Measurements from ENCODE around the gene ZNF467.

ZNF467 gene

DNA sequence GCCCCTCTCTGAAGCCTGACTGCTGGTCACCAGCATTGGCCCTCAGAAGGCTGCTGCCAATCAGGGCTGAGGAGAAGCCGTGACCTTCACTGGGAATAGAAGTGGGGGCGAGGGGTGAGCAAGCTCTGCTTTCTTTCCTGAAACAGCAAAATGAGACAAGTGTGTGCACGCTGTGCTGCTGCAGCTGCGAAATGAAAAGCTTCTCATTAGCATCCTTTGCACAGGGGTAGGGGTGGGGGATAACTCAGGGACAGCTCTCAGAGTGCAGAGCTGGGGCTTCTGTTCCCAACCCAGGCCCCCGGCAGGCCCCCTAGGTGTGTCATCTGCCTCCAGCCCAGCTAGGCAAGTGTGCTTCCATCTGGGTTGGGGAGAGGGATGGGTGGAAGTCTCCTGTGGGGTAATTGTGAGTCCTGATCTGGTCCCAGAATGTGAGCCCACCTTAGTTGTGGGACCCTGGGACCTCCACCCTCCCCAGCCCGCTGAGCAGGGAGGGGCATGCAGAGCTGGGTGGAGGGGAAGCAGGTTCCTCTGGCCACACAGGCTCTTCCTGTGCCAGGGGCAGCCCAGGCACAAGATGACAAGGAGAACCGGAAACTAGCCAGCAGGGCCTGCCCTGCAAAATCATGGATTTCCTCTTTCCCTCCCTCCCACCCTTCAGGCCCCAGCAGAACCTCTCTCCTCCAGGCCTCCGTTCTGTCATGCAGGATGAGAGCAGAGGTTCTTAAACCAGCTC is 22.2 kb downstream of the ZNF467 start:
- no peak for ATAC-seq
- TF ChIP-seq TCF4 (CRISPR knock-in tag; IDR thresholded peaks at IDR 0.05; ENCODE audit: borderline replicate concordance): no peak
- TF ChIP-seq ZC3H10 (CRISPR knock-in tag; IDR thresholded peaks at IDR 0.05): no peak
- TF ChIP-seq CSDC2 (CRISPR knock-in tag; IDR thresholded peaks at IDR 0.05): no peak
- no peak for TF ChIP-seq PPARA (CRISPR knock-in tag; IDR thresholded peaks at IDR 0.05; ENCODE audit: borderline replicate concordance)
- no peak for TF ChIP-seq RARB (CRISPR knock-in tag; IDR thresholded peaks at IDR 0.05)
- TF ChIP-seq, protein P1, sequence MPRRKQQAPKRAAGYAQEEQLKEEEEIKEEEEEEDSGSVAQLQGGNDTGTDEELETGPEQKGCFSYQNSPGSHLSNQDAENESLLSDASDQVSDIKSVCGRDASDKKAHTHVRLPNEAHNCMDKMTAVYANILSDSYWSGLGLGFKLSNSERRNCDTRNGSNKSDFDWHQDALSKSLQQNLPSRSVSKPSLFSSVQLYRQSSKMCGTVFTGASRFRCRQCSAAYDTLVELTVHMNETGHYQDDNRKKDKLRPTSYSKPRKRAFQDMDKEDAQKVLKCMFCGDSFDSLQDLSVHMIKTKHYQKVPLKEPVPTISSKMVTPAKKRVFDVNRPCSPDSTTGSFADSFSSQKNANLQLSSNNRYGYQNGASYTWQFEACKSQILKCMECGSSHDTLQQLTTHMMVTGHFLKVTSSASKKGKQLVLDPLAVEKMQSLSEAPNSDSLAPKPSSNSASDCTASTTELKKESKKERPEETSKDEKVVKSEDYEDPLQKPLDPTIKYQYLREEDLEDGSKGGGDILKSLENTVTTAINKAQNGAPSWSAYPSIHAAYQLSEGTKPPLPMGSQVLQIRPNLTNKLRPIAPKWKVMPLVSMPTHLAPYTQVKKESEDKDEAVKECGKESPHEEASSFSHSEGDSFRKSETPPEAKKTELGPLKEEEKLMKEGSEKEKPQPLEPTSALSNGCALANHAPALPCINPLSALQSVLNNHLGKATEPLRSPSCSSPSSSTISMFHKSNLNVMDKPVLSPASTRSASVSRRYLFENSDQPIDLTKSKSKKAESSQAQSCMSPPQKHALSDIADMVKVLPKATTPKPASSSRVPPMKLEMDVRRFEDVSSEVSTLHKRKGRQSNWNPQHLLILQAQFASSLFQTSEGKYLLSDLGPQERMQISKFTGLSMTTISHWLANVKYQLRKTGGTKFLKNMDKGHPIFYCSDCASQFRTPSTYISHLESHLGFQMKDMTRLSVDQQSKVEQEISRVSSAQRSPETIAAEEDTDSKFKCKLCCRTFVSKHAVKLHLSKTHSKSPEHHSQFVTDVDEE (CRISPR knock-in tag; IDR thresholded peaks at IDR 0.05): no peak
- no peak for TF ChIP-seq SNAI2 (CRISPR knock-in tag; IDR thresholded peaks at IDR 0.05)
- no peak for TF ChIP-seq ZNF70 (CRISPR knock-in tag; IDR thresholded peaks at IDR 0.05)
- TF ChIP-seq ISL1 (CRISPR knock-in tag; IDR thresholded peaks at IDR 0.05): no peak
- TF ChIP-seq, protein P2, sequence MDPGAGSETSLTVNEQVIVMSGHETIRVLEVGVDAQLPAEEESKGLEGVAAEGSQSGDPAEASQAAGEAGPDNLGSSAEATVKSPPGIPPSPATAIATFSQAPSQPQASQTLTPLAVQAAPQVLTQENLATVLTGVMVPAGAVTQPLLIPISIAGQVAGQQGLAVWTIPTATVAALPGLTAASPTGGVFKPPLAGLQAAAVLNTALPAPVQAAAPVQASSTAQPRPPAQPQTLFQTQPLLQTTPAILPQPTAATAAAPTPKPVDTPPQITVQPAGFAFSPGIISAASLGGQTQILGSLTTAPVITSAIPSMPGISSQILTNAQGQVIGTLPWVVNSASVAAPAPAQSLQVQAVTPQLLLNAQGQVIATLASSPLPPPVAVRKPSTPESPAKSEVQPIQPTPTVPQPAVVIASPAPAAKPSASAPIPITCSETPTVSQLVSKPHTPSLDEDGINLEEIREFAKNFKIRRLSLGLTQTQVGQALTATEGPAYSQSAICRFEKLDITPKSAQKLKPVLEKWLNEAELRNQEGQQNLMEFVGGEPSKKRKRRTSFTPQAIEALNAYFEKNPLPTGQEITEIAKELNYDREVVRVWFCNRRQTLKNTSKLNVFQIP (CRISPR knock-in tag; IDR thresholded peaks at IDR 0.05; ENCODE audit: borderline replicate concordance, low read depth): no peak
- no peak for TF ChIP-seq ZFP3 (CRISPR knock-in tag; IDR thresholded peaks at IDR 0.05)
- TF ChIP-seq BACH2 (CRISPR knock-in tag; IDR thresholded peaks at IDR 0.05; ENCODE audit: borderline replicate concordance): no peak
- TF ChIP-seq OSR1 (CRISPR knock-in tag; IDR thresholded peaks at IDR 0.05): no peak
- TF ChIP-seq ESRRG (CRISPR knock-in tag; IDR thresholded peaks at IDR 0.05): no peak
- no peak for TF ChIP-seq TOX (CRISPR knock-in tag; IDR thresholded peaks at IDR 0.05; ENCODE audit: borderline replicate concordance)

DNA sequence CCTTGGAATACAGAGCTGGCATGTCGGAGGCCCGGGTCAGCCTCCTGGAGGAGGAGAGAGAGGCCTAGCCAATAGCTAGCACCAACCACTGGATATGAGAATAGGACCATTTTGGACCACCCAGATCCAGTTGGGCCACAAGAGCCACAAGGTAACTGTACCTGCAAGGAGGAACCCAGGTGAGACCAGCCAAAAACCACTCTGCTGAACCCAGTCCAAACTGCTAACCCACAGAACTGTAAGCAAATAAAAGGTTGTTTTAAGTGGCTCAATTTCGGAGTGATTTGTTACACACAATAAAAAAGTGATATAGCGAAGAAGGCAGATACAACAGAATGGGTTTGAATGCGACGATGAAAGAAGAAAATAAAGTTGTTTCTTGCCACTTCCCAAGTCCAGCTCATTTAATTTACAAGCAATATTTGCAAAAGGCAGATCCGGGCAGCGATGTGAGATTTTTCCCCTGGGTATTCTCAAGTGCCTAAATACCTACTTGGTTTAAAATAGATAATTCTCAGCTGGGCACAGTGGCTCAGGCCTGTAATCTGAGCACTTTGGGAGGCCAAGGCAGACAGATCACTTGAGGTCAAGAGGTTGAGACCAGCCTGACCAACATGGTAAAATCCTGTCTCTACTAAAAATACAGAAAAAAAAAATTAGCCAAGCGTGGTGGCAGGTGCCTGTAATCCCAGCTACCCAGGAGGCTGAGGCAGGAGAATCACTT is 23.1 kb downstream of the ZNF467 start:
- ATAC-seq: no peak

More for the DNA sequence above, 23.1 kb downstream of the ZNF467 start:
- TF ChIP-seq OSR1 (CRISPR knock-in tag; IDR thresholded peaks at IDR 0.05) (no peak), ESRRG (CRISPR knock-in tag; IDR thresholded peaks at IDR 0.05) (no peak), BACH2 (CRISPR knock-in tag; IDR thresholded peaks at IDR 0.05; ENCODE audit: borderline replicate concordance) (no peak), ZNF565 (CRISPR knock-in tag; conservative IDR thresholded peaks at IDR 0.05; ENCODE audit: low read depth) (no peak), CSDC2 (CRISPR knock-in tag; IDR thresholded peaks at IDR 0.05) (no peak), ISL1 (CRISPR knock-in tag; IDR thresholded peaks at IDR 0.05) (no peak), TCF4 (CRISPR knock-in tag; IDR thresholded peaks at IDR 0.05; ENCODE audit: borderline replicate concordance) (no peak)
- TF ChIP-seq, protein P3, sequence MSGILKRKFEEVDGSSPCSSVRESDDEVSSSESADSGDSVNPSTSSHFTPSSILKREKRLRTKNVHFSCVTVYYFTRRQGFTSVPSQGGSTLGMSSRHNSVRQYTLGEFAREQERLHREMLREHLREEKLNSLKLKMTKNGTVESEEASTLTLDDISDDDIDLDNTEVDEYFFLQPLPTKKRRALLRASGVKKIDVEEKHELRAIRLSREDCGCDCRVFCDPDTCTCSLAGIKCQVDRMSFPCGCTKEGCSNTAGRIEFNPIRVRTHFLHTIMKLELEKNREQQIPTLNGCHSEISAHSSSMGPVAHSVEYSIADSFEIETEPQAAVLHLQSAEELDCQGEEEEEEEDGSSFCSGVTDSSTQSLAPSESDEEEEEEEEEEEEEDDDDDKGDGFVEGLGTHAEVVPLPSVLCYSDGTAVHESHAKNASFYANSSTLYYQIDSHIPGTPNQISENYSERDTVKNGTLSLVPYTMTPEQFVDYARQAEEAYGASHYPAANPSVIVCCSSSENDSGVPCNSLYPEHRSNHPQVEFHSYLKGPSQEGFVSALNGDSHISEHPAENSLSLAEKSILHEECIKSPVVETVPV (CRISPR knock-in tag; IDR thresholded peaks at IDR 0.05): no peak
- TF ChIP-seq, protein P1 (CRISPR knock-in tag; IDR thresholded peaks at IDR 0.05): no peak
- TF ChIP-seq, protein P4, sequence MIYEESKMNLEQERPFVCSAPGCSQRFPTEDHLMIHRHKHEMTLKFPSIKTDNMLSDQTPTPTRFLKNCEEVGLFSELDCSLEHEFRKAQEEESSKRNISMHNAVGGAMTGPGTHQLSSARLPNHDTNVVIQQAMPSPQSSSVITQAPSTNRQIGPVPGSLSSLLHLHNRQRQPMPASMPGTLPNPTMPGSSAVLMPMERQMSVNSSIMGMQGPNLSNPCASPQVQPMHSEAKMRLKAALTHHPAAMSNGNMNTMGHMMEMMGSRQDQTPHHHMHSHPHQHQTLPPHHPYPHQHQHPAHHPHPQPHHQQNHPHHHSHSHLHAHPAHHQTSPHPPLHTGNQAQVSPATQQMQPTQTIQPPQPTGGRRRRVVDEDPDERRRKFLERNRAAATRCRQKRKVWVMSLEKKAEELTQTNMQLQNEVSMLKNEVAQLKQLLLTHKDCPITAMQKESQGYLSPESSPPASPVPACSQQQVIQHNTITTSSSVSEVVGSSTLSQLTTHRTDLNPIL (CRISPR knock-in tag; IDR thresholded peaks at IDR 0.05; ENCODE audit: low read depth): no peak

Measured in SK-N-SH treated with all-trans-retinoic acid at 6 μM for 48 hours (cell line).